PC-3 (cell line): ENCODE data around the gene PHACTR2. TPM values are rescaled to one million over a fixed set of nuclear protein-coding genes. Genes with fewer than 3 reads are reported as not detected.
"Not testable (repeated sequence)": the region's sequence is repeated elsewhere in the genome, so short reads cannot be mapped to it uniquely, and the experiment has no call there.

ENCODE experiments used
- ATAC-seq: fragments of 200-7000 bp; cut with Tn5 transposase; 2 replicates; pipeline ENCODE4 v1.9.1; 2020; ENCODE audit warnings: mild to moderate bottlenecking, moderate library complexity
- BruUV-seq: library from RNA; stranded (reverse); fragments of 400-500 nt; replicated peaks from 2 replicates; lab custom pipeline; 2021; lab: Mats Ljungman, UMichigan
- CTCF ChIA-PET: fragments of 300-600 bp; sonication (Branson Sonifier 250); formaldehyde crosslinking; loops from one replicate; lab custom pipeline; 2022; ENCODE audit warnings: antibody characterized with exemption; lab: Charles Lee
- POLR2A ChIA-PET: fragments of 300-600 bp; sonication (Branson Sonifier 250); formaldehyde crosslinking; loops from one replicate; lab custom pipeline; 2022; ENCODE audit warnings: antibody characterized with exemption; ENCODE audit not compliant: unreplicated experiment; lab: Charles Lee
- DNase-seq: peaks from one replicate; pipeline ENCODE4 v3.0.0-alpha.2; 2015
- H2AFZ ChIP-seq: fragments of 300-600 bp; sonication (generic); 2 replicates; pipeline ENCODE4 v1.6.0; 2016; ENCODE audit warnings: antibody characterized with exemption, low read length
- H3F3A ChIP-seq: fragments of 300-600 bp; sonication (generic); one replicate; pipeline ENCODE4 v1.6.0; 2017; ENCODE audit warnings: antibody characterized with exemption, low read length, control low read depth, mild to moderate bottlenecking; ENCODE audit not compliant: unreplicated experiment
- H3K27ac ChIP-seq: fragments of 300-600 bp; sonication (generic); 2 replicates; pipeline ENCODE4 v1.5.1; 2016; ENCODE audit warnings: mild to moderate bottlenecking, low read length
- H3K27me3 ChIP-seq: fragments of 300-600 bp; sonication (generic); 2 replicates; pipeline ENCODE4 v1.6.1; 2016; ENCODE audit warnings: low read length, mixed read lengths
- H3K36me3 ChIP-seq: fragments of 300-600 bp; sonication (generic); 2 replicates; pipeline ENCODE4 v1.6.1; 2016; ENCODE audit warnings: low read depth, mixed run types, low read length, mixed read lengths
- H3K4me1 ChIP-seq: fragments of 300-600 bp; sonication (generic); 2 replicates; pipeline ENCODE4 v1.5.1; 2016; ENCODE audit warnings: low read length; ENCODE audit not compliant: insufficient read depth
- H3K4me2 ChIP-seq: fragments of 300-600 bp; sonication (generic); 2 replicates; pipeline ENCODE4 v1.6.0; 2016; ENCODE audit warnings: low read length
- H3K4me3 ChIP-seq: fragments of 300-600 bp; sonication (generic); 2 replicates; pipeline ENCODE4 v1.5.1; 2016; ENCODE audit warnings: mild to moderate bottlenecking, low read length, mixed read lengths
- H3K79me2 ChIP-seq: fragments of 300-600 bp; sonication (generic); 2 replicates; pipeline ENCODE4 v1.6.1; 2017; ENCODE audit warnings: low read length, mixed read lengths
- H3K9ac ChIP-seq: fragments of 300-600 bp; sonication (generic); 2 replicates; pipeline ENCODE4 v1.6.0; 2016; ENCODE audit warnings: mild to moderate bottlenecking, low read length
- H3K9me2 ChIP-seq: fragments of 300-600 bp; sonication (generic); replicated peaks from 2 replicates; pipeline ENCODE4 v1.6.1; 2016; ENCODE audit warnings: mixed run types, low read length, mixed read lengths
- H3K9me3 ChIP-seq: fragments of 300-600 bp; sonication (generic); 2 replicates; pipeline ENCODE4 v1.6.1; 2016; ENCODE audit warnings: low read length, mixed read lengths
- H4K20me1 ChIP-seq: fragments of 300-600 bp; sonication (generic); 2 replicates; pipeline ENCODE4 v1.6.1; 2016; ENCODE audit warnings: low read length, mixed read lengths
- CTCF ChIP-seq: fragments of 300-600 bp; sonication (generic); conservative IDR thresholded peaks from 2 replicates; pipeline ENCODE4 v1.5.1; 2017; ENCODE audit warnings: antibody characterized with exemption, low read depth, mild to moderate bottlenecking, low read length
- EZH2 ChIP-seq: fragments of 300-600 bp; sonication (generic); IDR thresholded peaks from one replicate; pipeline ENCODE4 v1.6.1; 2017; ENCODE audit warnings: antibody characterized with exemption, mild to moderate bottlenecking, low read length; ENCODE audit not compliant: unreplicated experiment
- EZH2phosphoT487 ChIP-seq: fragments of 300-600 bp; sonication (generic); IDR thresholded peaks from 2 replicates; pipeline ENCODE4 v1.6.1; 2018; ENCODE audit warnings: mild to moderate bottlenecking, antibody characterized with exemption, low read length, borderline replicate concordance
- intact Hi-C: fragments of 100-400 bp; cut with micrococcal nuclease; formaldehyde crosslinking; loops from 2 replicates; pipeline ENCODE4 v1.9.0; 2023
- total RNA-seq: library from RNA; depleted of rRNA; stranded (reverse); fragments of >200 nt; gene quantifications from 2 replicates; pipeline ENCODE4 v1.2.3, GENCODE V29; 2014

The PHACTR2 gene
- total RNA-seq, 1 experiment from 2014 or later: 19.4 TPM

GRCh38 chr6:143844006-143844405, 166.2 kb downstream of the PHACTR2 start:
- no TSS peak for BruUV-seq
- DNase-seq (no peak), ATAC-seq (no peak)
- intact Hi-C loops: loop anchor here (5.0 to 10.0 kb wide), 3 partner anchors 99 to 267 kb away; partner anchors contain the start of gene PHACTR2
- H4K20me1 ChIP-seq: no peaks in the 10 kb centered on the region
- CTCF ChIA-PET: interaction anchor here (2.1 kb wide), 1 partner anchor 269 kb away, joined by 11 read pairs; no protein-coding TSS in a partner anchor
- no peak for TF ChIP-seq EZH2
- TF ChIP-seq CTCF: no peak
- TF ChIP-seq EZH2phosphoT487: no peak
- H3K9me2 ChIP-seq: no peaks in the 10 kb centered on the region
- H3K4me2 ChIP-seq: peak overlapping the region; percentile 97
- peaks cover 9% of the 10 kb centered on the region; the same call in 1 of the 2 replicates for H3K4me1 ChIP-seq
- H3F3A ChIP-seq: no peaks in the 10 kb centered on the region
- peaks cover 40% of the 10 kb centered on the region for H3K36me3 ChIP-seq
- peak overlapping the region; percentile 54; the same call in 1 of the 2 replicates for H3K27ac ChIP-seq
- POLR2A ChIA-PET: no interaction called here
- H3K27me3 ChIP-seq: no peaks in the 10 kb centered on the region
- no peaks in the 10 kb centered on the region for H3K9me3 ChIP-seq
- peak overlapping the region; percentile 85 for H3K4me3 ChIP-seq
- peaks cover 55% of the 10 kb centered on the region for H3K79me2 ChIP-seq
- peak overlapping the region; percentile 97; the same call in 1 of the 2 replicates for H2AFZ ChIP-seq
- peak overlapping the region; percentile 98 for H3K9ac ChIP-seq

GRCh38 chr6:143845033-143845432, 167.3 kb downstream of the PHACTR2 start:
- Histone ChIP-seq H3K4me1 (peaks cover 9% of the 10 kb centered on the region; the same call in 1 of the 2 replicates), H3K4me2 (peak overlapping the region; percentile 97), H3K27me3 (no peaks in the 10 kb centered on the region), H3K36me3 (peaks cover 50% of the 10 kb centered on the region), H3F3A (no peaks in the 10 kb centered on the region), H3K27ac (no peak overlapping the region), H2AFZ (no peak overlapping the region), H3K79me2 (peaks cover 66% of the 10 kb centered on the region), H3K9me2 (no peaks in the 10 kb centered on the region), H3K9ac (no peak overlapping the region), H3K9me3 (no peaks in the 10 kb centered on the region), H4K20me1 (no peaks in the 10 kb centered on the region), H3K4me3 (peak overlapping the region; percentile 85; the same call in 1 of the 2 replicates)
- no peak for ATAC-seq
- intact Hi-C loops: loop anchor here (10.0 kb wide), 2 partner anchors 100 to 170 kb away; partner anchors contain the start of gene PHACTR2
- BruUV-seq: no TSS peak
- ChIA-PET CTCF (no interaction called here), POLR2A (no interaction called here)
- DNase-seq: no peak
- no peak for TF ChIP-seq EZH2phosphoT487
- no peak for TF ChIP-seq CTCF
- TF ChIP-seq EZH2: no peak

DNA sequence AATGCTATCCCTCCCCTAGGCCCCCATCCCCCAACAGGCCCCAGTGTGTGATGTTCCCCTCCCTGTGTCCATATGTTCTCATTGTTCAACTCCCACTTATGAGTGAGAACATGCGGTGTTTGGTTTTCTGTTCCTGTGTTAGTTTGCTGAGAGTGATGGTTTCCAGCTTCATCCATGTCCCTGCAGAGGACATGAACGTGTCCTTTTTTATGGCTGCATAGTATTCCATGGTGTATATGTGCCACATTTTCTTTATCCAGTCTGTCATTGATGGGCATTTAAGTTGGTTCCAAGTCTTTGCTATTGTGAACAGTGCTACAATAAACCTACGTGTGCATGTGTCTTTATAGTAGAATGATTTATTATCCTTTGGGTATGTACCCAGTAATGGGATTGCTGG, 173.9 kb downstream of the PHACTR2 start:
- intact Hi-C loops, CTCF ChIA-PET, H3K4me2 ChIP-seq, H2AFZ ChIP-seq, DNase-seq, H3K27me3 ChIP-seq, H3K27ac ChIP-seq, BruUV-seq, H3F3A ChIP-seq, ATAC-seq, H3K4me1 ChIP-seq, POLR2A ChIA-PET, H3K9ac ChIP-seq, H4K20me1 ChIP-seq, H3K4me3 ChIP-seq, H3K9me2 ChIP-seq, H3K9me3 ChIP-seq: not testable (repeated sequence)
- peaks cover 49% of the 10 kb centered on the region for H3K36me3 ChIP-seq
- H3K79me2 ChIP-seq: peaks cover 48% of the 10 kb centered on the region

DNA sequence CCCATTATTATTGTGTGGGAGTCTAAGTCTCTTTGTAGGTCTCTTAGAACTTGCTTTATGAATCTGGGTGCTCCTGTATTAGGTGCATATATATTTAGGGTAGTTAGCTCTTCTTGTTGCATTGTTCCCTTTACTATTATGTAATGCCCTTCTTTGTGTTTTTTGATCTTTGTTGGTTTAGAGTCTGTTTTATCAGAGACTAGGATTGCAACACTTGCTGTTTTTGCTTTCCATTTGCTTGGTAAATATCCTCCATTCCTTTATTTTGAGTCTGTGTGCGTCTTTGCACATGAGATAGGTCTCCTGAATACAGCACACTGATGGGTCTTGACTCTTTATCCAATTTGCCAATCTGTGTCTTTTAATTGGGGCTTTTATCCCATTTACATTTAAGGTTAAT, 177.3 kb downstream of the PHACTR2 start:
- H3K79me2 ChIP-seq: peaks cover 18% of the 10 kb centered on the region
- ATAC-seq, BruUV-seq: not testable (repeated sequence)

DNA sequence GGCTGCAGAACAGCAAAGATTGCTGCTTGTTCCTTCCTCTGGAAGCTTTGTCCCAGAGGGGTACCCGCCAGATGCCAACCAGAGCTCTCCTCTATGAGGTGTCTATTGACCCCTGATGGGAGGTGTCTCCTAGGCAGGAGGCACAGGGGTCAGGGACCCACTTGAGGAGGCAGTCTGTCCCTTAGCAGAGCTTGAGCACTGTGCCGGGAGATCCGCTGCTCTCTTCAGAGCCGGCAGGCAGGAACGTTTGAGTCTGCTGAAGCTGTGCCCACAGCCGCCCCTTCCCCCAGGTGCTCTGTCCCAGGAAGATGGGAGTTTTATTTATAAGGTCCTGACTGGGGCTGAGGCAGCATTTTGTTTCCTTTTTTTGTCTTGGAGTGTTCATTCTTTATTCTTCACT, 179.0 kb downstream of the PHACTR2 start:
- H3K27ac ChIP-seq, ATAC-seq, H3K4me2 ChIP-seq, H3K27me3 ChIP-seq, H2AFZ ChIP-seq, H3F3A ChIP-seq, H3K9me2 ChIP-seq, BruUV-seq, POLR2A ChIA-PET, H3K4me1 ChIP-seq, H3K9me3 ChIP-seq, H3K4me3 ChIP-seq, H4K20me1 ChIP-seq, intact Hi-C loops, H3K9ac ChIP-seq, H3K79me2 ChIP-seq, CTCF ChIA-PET, DNase-seq: not testable (repeated sequence)
- H3K36me3 ChIP-seq: peaks cover 39% of the 10 kb centered on the region

More for the DNA sequence above, 177.3 kb downstream of the PHACTR2 start:
- H3K36me3 ChIP-seq: peaks cover 42% of the 10 kb centered on the region
- H3K9me3 ChIP-seq, POLR2A ChIA-PET, H3K27me3 ChIP-seq, DNase-seq, H3K9ac ChIP-seq, CTCF ChIA-PET, H3K9me2 ChIP-seq, H3K4me2 ChIP-seq, H3K4me3 ChIP-seq, H3F3A ChIP-seq, H3K27ac ChIP-seq, H3K4me1 ChIP-seq, H4K20me1 ChIP-seq, intact Hi-C loops, H2AFZ ChIP-seq: not testable (repeated sequence)
